Thyroid gland (tissue), 4 donors: ENCODE data around the gene HYLS1. TPM values are rescaled to one million over a fixed set of nuclear protein-coding genes. Genes with fewer than 3 reads are reported as not detected.
A peak's percentile ranks its signal among the peaks of the same experiment; 100 is the strongest.
"Not testable (repeated sequence)": the region's sequence is repeated elsewhere in the genome, so short reads cannot be mapped to it uniquely, and the experiment has no call there.

Experiments used
- DNase-seq, 2 donors: peaks; one replicate each; pipeline ENCODE4 v3.0.0-alpha.2; 2019
- H3K27ac ChIP-seq, 3 donors: fragments of 200-600 bp; sonication (generic); 1 replicate in 2 of 3; 2 replicates in 1 of 3; pipeline ENCODE4 v1.5.1; 2016 to 2019; ENCODE audit warnings: mild to moderate bottlenecking in 1 of 3, moderate library complexity in 1 of 3
- H3K27me3 ChIP-seq: fragments of 200-600 bp; sonication (generic); one replicate; pipeline ENCODE4 v1.5.1; 2019
- H3K36me3 ChIP-seq, 2 donors: fragments of 200-600 bp; sonication (generic); one replicate each; pipeline ENCODE4 v1.5.1; 2016 to 2019
- H3K4me1 ChIP-seq, 2 donors: fragments of 200-600 bp; sonication (generic); one replicate each; pipeline ENCODE4 v1.5.1; 2017 to 2019
- H3K4me3 ChIP-seq, 3 donors: fragments of 200-600 bp; sonication (generic); replicated peaks in 1 of 3; 1 replicate in 2 of 3; 2 replicates in 1 of 3; pipeline ENCODE4 v1.5.1; 2016; ENCODE audit warnings: mild to moderate bottlenecking in 1 of 3
- H3K9me3 ChIP-seq: fragments of 200-600 bp; sonication (generic); one replicate; pipeline ENCODE4 v1.5.1; 2017
- POLR2A ChIP-seq, 2 donors: fragments of 450-650 bp; IDR thresholded peaks; one replicate each; pipeline ENCODE4 v1.6.1; 2017; ENCODE audit warnings: antibody characterized with exemption in 2 of 2, mild to moderate bottlenecking in 2 of 2, moderate library complexity in 1 of 2
- WGBS, 2 donors: methylation state at CpG; one replicate each; pipeline ENCODE4 v1.1.5; 2017; 5-methylcytosine and 5-hydroxymethylcytosine counted together
- intact Hi-C: fragments of 100-400 bp; cut with DNase I; formaldehyde crosslinking; loops from one replicate; pipeline ENCODE4 v1.15.1; 2023
- total RNA-seq, 4 donors: library from RNA; depleted of rRNA; stranded (reverse); fragments of >200 nt; gene quantifications; one replicate each; pipeline ENCODE4 v1.2.3, GENCODE V29; 2016
- TF ChIP-seq, protein P1 (sequence below), 6 experiments: fragments of 200-600 bp in 3 of 6; fragments of 450-650 bp in 3 of 6; sonication (generic) in 3 of 6; IDR thresholded peaks; one replicate each; pipeline ENCODE4 v1.5.1; 2016 to 2019; ENCODE audit warnings: antibody characterized with exemption in 6 of 6, mild to moderate bottlenecking in 2 of 6, inconsistent platforms in 1 of 6, moderate library complexity in 1 of 6

Gene HYLS1, protein sequence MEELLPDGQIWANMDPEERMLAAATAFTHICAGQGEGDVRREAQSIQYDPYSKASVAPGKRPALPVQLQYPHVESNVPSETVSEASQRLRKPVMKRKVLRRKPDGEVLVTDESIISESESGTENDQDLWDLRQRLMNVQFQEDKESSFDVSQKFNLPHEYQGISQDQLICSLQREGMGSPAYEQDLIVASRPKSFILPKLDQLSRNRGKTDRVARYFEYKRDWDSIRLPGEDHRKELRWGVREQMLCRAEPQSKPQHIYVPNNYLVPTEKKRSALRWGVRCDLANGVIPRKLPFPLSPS
- total RNA-seq = 1 to 10 TPM; 1.6 to 6.9 (median 3.0) TPM

DNA sequence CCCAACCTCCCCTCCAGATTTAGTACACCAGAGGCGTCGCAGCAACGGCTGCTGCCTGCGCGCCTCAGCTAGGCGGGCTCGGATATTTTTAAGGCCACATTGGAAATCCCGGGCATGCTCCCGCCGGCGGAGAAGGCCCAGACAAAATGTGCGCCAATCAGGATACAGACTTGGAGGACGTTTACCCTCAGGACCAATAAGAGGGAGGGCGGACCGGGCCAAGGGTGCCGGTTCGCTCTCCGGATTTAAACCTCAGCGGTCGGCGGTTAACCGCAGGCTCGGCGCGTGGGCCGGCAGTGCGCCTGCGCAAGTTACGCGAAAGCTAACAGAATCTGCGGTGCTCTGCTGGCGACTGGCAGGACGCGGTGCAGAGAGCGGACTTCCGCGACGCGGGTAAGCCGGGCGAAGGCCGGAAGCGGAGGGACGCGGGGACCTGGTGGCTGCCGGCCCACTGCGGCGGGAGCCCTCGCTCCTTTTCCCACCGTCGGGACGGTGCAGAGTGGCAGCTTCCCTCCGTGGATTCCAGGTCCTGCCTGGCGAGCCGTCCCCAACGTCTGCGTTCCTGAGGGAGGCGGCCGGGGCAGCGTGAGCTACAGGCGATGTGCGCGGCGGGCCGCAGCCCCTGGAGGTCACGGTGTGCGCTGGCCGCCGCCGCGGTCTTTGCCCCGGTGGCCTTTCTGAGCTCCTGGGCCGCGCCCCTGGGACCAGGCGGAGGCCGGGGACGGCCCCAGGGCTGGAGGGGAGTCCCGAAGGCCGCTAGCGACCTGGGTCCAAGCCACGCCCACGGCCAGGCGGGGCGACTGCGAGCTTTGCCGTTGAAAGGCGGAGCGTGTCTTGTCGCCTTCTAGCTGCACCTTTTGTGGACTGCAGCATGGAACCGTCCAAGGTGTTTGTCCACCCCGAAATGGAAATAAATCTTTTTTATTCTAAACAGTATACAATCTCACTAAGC lies at the start of gene HYLS1:
Gene HYLS1, plus strand, starts transcription at position 296 of the 952 bp plus-strand sequence. CDS start 11,701 bp downstream, outside the sequence.
- WGBS, 2 donors = 0 to 1% methylated on average over 13 to 45 of the region's 91 CpGs
- Histone ChIP-seq H3K36me3 (peaks cover 0 to under 1% of the 10 kb centered on the region in 2 donors), H3K9me3 (no peaks in the 10 kb centered on the region), H3K4me3 (peak within 1 kb of the TSS; percentile 16 to 92 (median 82)), H3K4me1 (peaks cover 0 to 4% of the 10 kb centered on the region in 2 donors), H3K27ac (peak within 1 kb of the TSS; percentile 76 to 96 (median 86)), H3K27me3 (no peaks in the 10 kb centered on the region)
- intact Hi-C loops = no loop called here
- peak; percentile 94 to 95 for DNase-seq
- TF ChIP-seq, protein P1, sequence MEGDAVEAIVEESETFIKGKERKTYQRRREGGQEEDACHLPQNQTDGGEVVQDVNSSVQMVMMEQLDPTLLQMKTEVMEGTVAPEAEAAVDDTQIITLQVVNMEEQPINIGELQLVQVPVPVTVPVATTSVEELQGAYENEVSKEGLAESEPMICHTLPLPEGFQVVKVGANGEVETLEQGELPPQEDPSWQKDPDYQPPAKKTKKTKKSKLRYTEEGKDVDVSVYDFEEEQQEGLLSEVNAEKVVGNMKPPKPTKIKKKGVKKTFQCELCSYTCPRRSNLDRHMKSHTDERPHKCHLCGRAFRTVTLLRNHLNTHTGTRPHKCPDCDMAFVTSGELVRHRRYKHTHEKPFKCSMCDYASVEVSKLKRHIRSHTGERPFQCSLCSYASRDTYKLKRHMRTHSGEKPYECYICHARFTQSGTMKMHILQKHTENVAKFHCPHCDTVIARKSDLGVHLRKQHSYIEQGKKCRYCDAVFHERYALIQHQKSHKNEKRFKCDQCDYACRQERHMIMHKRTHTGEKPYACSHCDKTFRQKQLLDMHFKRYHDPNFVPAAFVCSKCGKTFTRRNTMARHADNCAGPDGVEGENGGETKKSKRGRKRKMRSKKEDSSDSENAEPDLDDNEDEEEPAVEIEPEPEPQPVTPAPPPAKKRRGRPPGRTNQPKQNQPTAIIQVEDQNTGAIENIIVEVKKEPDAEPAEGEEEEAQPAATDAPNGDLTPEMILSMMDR (IDR thresholded peaks at IDR 0.05) = peak in 2 of 6 experiments; percentile 28 to 48
- TF ChIP-seq POLR2A (IDR thresholded peaks at IDR 0.05) = peak in 1 of 2 donors; percentile 83

DNA sequence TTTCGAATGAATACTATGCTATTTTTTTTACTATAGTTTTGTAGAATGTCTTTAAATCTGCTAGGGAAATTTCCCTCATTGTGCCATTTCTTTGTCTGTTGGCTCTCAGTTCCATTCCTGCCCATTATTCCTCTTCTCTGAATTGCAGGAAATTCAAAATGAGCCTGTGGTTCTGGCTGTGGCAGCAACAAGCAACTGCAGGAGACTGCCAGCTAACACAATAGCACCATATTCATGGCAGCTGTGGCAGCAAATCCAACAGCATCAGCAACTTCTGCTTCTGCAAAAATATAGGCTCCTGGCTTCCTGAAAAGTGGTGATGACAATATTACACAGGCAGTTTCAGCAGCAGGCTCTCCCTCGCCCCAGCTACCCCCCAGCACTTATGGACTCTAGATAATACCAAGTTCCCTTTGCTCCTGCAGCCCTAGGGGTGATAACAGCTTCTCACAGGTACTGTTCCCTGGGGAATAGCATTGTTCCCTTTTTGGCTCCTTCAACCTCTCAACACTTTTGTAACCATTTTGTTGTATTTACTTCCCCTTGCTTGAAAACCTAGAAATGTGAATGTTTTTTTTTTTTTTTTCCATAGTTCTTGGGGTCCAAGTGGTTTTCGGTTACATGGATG lies 45.0 kb upstream of the HYLS1 start:
- H3K4me1 ChIP-seq = no peaks in the 10 kb centered on the region
- no peaks in the 10 kb centered on the region for H3K27me3 ChIP-seq
- H3K4me3 ChIP-seq = no peak overlapping the region
- TF ChIP-seq POLR2A (IDR thresholded peaks at IDR 0.05) = no peak
- TF ChIP-seq, protein P1 (IDR thresholded peaks at IDR 0.05) = no peak
- 73 to 76% methylated on average over 3 of the region's 3 CpGs for WGBS, 2 donors
- intact Hi-C loops = no loop called here
- no peaks in the 10 kb centered on the region for H3K36me3 ChIP-seq
- DNase-seq = no peak
- no peak overlapping the region for H3K27ac ChIP-seq
- no peaks in the 10 kb centered on the region for H3K9me3 ChIP-seq

DNA sequence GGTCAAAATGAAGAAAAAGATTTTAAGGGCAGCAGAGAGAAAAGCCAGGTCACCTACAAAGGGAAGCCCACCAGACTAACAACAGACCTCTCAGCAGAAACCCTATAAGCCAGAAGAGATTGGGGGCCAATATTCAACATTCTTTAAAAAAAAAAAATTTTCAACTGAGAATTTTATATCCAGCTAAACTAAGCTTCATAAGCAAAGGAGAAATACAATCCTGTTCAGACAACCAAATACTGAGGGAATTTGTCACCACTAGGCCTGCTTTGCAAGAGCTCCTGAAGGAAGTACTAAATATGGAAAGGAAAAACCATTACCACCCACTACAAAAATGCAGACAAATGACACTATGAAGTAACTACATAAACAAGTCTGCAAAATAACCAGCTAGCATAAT lies 41.3 kb upstream of the HYLS1 start:
- H3K27ac ChIP-seq = no peak overlapping the region
- H3K9me3 ChIP-seq = no peaks in the 10 kb centered on the region
- intact Hi-C loops = no loop called here
- no peaks in the 10 kb centered on the region for H3K27me3 ChIP-seq
- TF ChIP-seq, protein P1 (IDR thresholded peaks at IDR 0.05) = no peak
- TF ChIP-seq POLR2A (IDR thresholded peaks at IDR 0.05) = no peak
- H3K36me3 ChIP-seq = no peaks in the 10 kb centered on the region
- DNase-seq = no peak
- no peaks in the 10 kb centered on the region for H3K4me1 ChIP-seq
- no peak overlapping the region for H3K4me3 ChIP-seq

DNA sequence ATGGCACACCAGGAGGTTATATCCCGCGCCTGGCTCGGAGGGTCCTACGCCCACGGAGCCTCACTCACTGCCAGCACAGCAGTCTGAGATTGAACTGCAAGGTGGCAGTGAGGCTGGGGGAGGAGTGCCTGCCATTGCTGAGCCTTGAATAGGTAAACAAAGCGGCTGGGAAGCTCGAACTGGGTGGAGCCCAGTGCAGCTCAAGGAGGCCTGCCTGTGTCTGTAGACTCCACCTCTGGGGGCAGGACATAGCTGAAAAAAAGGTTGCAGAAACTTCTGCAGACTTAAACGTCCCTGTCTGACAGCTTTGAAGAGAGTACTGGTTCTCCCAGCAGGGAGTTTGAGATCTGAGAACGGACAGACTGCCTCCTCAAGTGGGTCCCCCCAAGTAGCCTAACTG lies 29.8 kb upstream of the HYLS1 start:
- intact Hi-C loops, H3K9me3 ChIP-seq, H3K4me3 ChIP-seq, H3K36me3 ChIP-seq, H3K4me1 ChIP-seq, DNase-seq, H3K27ac ChIP-seq, H3K27me3 ChIP-seq: not testable (repeated sequence)
- 90% methylated on average over 9 of the region's 9 CpGs for WGBS, 2 donors

DNA sequence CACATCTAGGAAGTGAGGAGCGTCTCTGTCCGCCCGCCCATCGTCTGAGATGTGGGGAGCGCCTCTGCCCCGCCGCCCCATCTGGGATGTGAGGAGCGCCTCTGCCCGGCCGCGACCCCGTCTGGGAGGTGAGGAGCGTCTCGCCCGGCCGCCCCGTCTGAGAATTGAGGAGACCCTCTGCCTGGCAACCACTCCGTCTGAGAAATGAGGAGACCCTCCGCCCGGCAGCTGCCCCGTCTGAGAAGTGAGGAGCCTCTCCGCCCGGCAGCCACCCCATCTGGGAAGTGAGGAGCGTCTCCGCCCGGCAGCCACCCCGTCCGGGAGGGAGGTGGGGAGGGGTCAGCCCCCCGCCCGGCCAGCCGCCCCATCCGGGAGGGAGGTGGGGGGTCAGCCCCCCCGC lies 24.7 kb upstream of the HYLS1 start:
- no CpG with 5 or more reads among the region's 33 CpGs for WGBS, 2 donors
- H3K9me3 ChIP-seq, H3K4me3 ChIP-seq, intact Hi-C loops, H3K4me1 ChIP-seq, DNase-seq, H3K27me3 ChIP-seq, H3K36me3 ChIP-seq, H3K27ac ChIP-seq: not testable (repeated sequence)

DNA sequence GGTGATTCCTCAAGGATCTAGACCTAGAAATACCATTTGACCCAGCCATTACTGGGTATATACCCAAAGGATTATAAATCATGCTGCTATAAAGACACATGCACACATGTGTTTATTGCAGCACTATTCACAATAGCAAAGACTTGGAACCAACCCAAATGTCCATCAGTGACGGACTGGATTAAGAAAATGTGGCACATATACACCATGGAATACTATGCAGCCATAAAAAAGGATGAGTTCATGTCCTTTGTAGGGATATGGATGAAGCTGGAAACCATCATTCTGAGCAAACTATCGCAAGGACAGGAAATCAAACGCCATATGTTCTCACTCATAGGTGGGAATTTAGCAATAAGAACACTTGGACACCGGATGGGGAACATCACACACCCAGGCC lies 22.1 kb upstream of the HYLS1 start:
- DNase-seq = not testable (repeated sequence)

More for the DNA sequence above, 22.1 kb upstream of the HYLS1 start:
- intact Hi-C loops, H3K36me3 ChIP-seq, H3K9me3 ChIP-seq, H3K27ac ChIP-seq, H3K4me1 ChIP-seq, H3K4me3 ChIP-seq, H3K27me3 ChIP-seq: not testable (repeated sequence)
- 95 to 100% methylated on average over 4 of the region's 4 CpGs for WGBS, 2 donors
